Measurements from ENCODE around the gene EGFLAM. TPM values are rescaled to one million over a fixed set of nuclear protein-coding genes. Genes with fewer than 3 reads are reported as not detected.

Gene EGFLAM
- total and polyA plus RNA-seq, 4 donors = 13.1 to 124 (median 34.7) TPM

GRCh38 chr5:38431242-38431853 is 173.0 kb downstream of the EGFLAM start:
- Histone ChIP-seq H3K36me3 (ENCODE audit: control insufficient read depth, insufficient read depth, low read length) (no peaks in the 10 kb centered on the region), H3K4me3 (ENCODE audit: low read depth, low read length) (no peak overlapping the region), H3K4me1 (ENCODE audit: control insufficient read depth, insufficient read depth, low read length) (peaks cover 7% of the 10 kb centered on the region), H3K27me3 (ENCODE audit: control insufficient read depth, insufficient read depth, low read length) (peaks cover 3% of the 10 kb centered on the region), H3K27ac (ENCODE audit: low read depth, low read length) (no peak overlapping the region), H3K9me3 (ENCODE audit: control insufficient read depth, insufficient read depth, low read length) (no peaks in the 10 kb centered on the region)
- DNase-seq (ENCODE audit: low read depth in 4 of 6, low spot score in 6 of 6) = no peak
- no CpG with 5 or more reads among the region's 1 CpG for WGBS (ENCODE audit: insufficient coverage)

GRCh38 chr5:38433160-38433861 is 175.0 kb downstream of the EGFLAM start:
- peaks cover 7% of the 10 kb centered on the region for H3K4me1 ChIP-seq (ENCODE audit: control insufficient read depth, insufficient read depth, low read length)
- peak in 2 of 6 donors; percentile 22 to 79 for DNase-seq (ENCODE audit: low read depth in 4 of 6, low spot score in 6 of 6)
- WGBS (ENCODE audit: insufficient coverage) = 36% methylated on average over 5 of the region's 6 CpGs
- H3K27ac ChIP-seq (ENCODE audit: low read depth, low read length) = peak overlapping the region; percentile 48
- no peak overlapping the region for H3K4me3 ChIP-seq (ENCODE audit: low read depth, low read length)
- H3K36me3 ChIP-seq (ENCODE audit: control insufficient read depth, insufficient read depth, low read length) = no peaks in the 10 kb centered on the region
- H3K9me3 ChIP-seq (ENCODE audit: control insufficient read depth, insufficient read depth, low read length) = no peaks in the 10 kb centered on the region
- peaks cover 3% of the 10 kb centered on the region for H3K27me3 ChIP-seq (ENCODE audit: control insufficient read depth, insufficient read depth, low read length)

GRCh38 chr5:38434966-38435705 is 176.8 kb downstream of the EGFLAM start:
- no peaks in the 10 kb centered on the region for H3K9me3 ChIP-seq (ENCODE audit: control insufficient read depth, insufficient read depth, low read length)
- H3K27me3 ChIP-seq (ENCODE audit: control insufficient read depth, insufficient read depth, low read length) = peaks cover 3% of the 10 kb centered on the region
- no peak overlapping the region for H3K27ac ChIP-seq (ENCODE audit: low read depth, low read length)
- 84% methylated on average over 2 of the region's 7 CpGs for WGBS (ENCODE audit: insufficient coverage)
- no peaks in the 10 kb centered on the region for H3K36me3 ChIP-seq (ENCODE audit: control insufficient read depth, insufficient read depth, low read length)
- peaks cover 7% of the 10 kb centered on the region for H3K4me1 ChIP-seq (ENCODE audit: control insufficient read depth, insufficient read depth, low read length)
- H3K4me3 ChIP-seq (ENCODE audit: low read depth, low read length) = no peak overlapping the region
- no peak for DNase-seq (ENCODE audit: low read depth in 4 of 6, low spot score in 6 of 6)

GRCh38 chr5:38438757-38439156 is 180.4 kb downstream of the EGFLAM start:
- 83% methylated on average over 1 of the region's 1 CpG for WGBS (ENCODE audit: insufficient coverage)
- Histone ChIP-seq H3K27me3 (ENCODE audit: control insufficient read depth, insufficient read depth, low read length) (peaks cover 3% of the 10 kb centered on the region), H3K4me1 (ENCODE audit: control insufficient read depth, insufficient read depth, low read length) (peaks cover 3% of the 10 kb centered on the region), H3K4me3 (ENCODE audit: low read depth, low read length) (no peak overlapping the region), H3K9me3 (ENCODE audit: control insufficient read depth, insufficient read depth, low read length) (no peaks in the 10 kb centered on the region), H3K36me3 (ENCODE audit: control insufficient read depth, insufficient read depth, low read length) (no peaks in the 10 kb centered on the region), H3K27ac (ENCODE audit: low read depth, low read length) (no peak overlapping the region)
- DNase-seq (ENCODE audit: low read depth in 4 of 6, low spot score in 6 of 6) = no peak

GRCh38 chr5:38441453-38442246 is 183.3 kb downstream of the EGFLAM start:
- Histone ChIP-seq H3K36me3 (ENCODE audit: control insufficient read depth, insufficient read depth, low read length) (no peaks in the 10 kb centered on the region), H3K9me3 (ENCODE audit: control insufficient read depth, insufficient read depth, low read length) (no peaks in the 10 kb centered on the region), H3K27ac (ENCODE audit: low read depth, low read length) (no peak overlapping the region), H3K4me3 (ENCODE audit: low read depth, low read length) (no peak overlapping the region), H3K27me3 (ENCODE audit: control insufficient read depth, insufficient read depth, low read length) (peaks cover 2% of the 10 kb centered on the region), H3K4me1 (ENCODE audit: control insufficient read depth, insufficient read depth, low read length) (peaks cover 10% of the 10 kb centered on the region)
- 0% methylated on average over 4 of the region's 9 CpGs for WGBS (ENCODE audit: insufficient coverage)
- peak; percentile 84 to 98 (median 91) for DNase-seq (ENCODE audit: low read depth in 4 of 6, low spot score in 6 of 6)

- Histone ChIP-seq H3K27me3 (ENCODE audit: control insufficient read depth, insufficient read depth, low read length) (peaks cover 2% of the 10 kb centered on the region), H3K36me3 (ENCODE audit: control insufficient read depth, insufficient read depth, low read length) (no peaks in the 10 kb centered on the region), H3K4me3 (ENCODE audit: low read depth, low read length) (no peak overlapping the region), H3K9me3 (ENCODE audit: control insufficient read depth, insufficient read depth, low read length) (no peaks in the 10 kb centered on the region), H3K4me1 (ENCODE audit: control insufficient read depth, insufficient read depth, low read length) (peaks cover 10% of the 10 kb centered on the region), H3K27ac (ENCODE audit: low read depth, low read length) (no peak overlapping the region)
- DNase-seq (ENCODE audit: low read depth in 4 of 6, low spot score in 6 of 6) = no peak
- no CpG with 5 or more reads among the region's 2 CpGs for WGBS (ENCODE audit: insufficient coverage)
Measured at GRCh38 chr5:38442247-38442573, 183.9 kb downstream of the EGFLAM start.

- peaks cover 14% of the 10 kb centered on the region for H3K4me1 ChIP-seq (ENCODE audit: control insufficient read depth, insufficient read depth, low read length)
- WGBS (ENCODE audit: insufficient coverage) = 80% methylated on average over 3 of the region's 7 CpGs
- H3K27me3 ChIP-seq (ENCODE audit: control insufficient read depth, insufficient read depth, low read length) = peaks cover 2% of the 10 kb centered on the region
- no peaks in the 10 kb centered on the region for H3K36me3 ChIP-seq (ENCODE audit: control insufficient read depth, insufficient read depth, low read length)
- DNase-seq (ENCODE audit: low read depth in 4 of 6, low spot score in 6 of 6) = no peak
- no peak overlapping the region for H3K4me3 ChIP-seq (ENCODE audit: low read depth, low read length)
- H3K9me3 ChIP-seq (ENCODE audit: control insufficient read depth, insufficient read depth, low read length) = no peaks in the 10 kb centered on the region
- H3K27ac ChIP-seq (ENCODE audit: low read depth, low read length) = no peak overlapping the region
Measured at GRCh38 chr5:38443390-38443789, 185.0 kb downstream of the EGFLAM start.

- 63% methylated on average over 22 of the region's 24 CpGs for WGBS (ENCODE audit: insufficient coverage)
- H3K27ac ChIP-seq (ENCODE audit: low read depth, low read length) = peak overlapping the region; percentile 80
Measured at GRCh38 chr5:38445374-38446028, 187.1 kb downstream of the EGFLAM start.

GRCh38 chr5:38446029-38446522 is 187.7 kb downstream of the EGFLAM start:
- H3K27ac ChIP-seq (ENCODE audit: low read depth, low read length) = peak overlapping the region; percentile 80

More at GRCh38 chr5:38445374-38446028, 187.1 kb downstream of the EGFLAM start:
- H3K9me3 ChIP-seq (ENCODE audit: control insufficient read depth, insufficient read depth, low read length) = no peaks in the 10 kb centered on the region
- H3K27me3 ChIP-seq (ENCODE audit: control insufficient read depth, insufficient read depth, low read length) = peaks cover 2% of the 10 kb centered on the region
- H3K4me3 ChIP-seq (ENCODE audit: low read depth, low read length) = peak overlapping the region; percentile 38
- H3K4me1 ChIP-seq (ENCODE audit: control insufficient read depth, insufficient read depth, low read length) = peaks cover 17% of the 10 kb centered on the region
- no peaks in the 10 kb centered on the region for H3K36me3 ChIP-seq (ENCODE audit: control insufficient read depth, insufficient read depth, low read length)
- DNase-seq (ENCODE audit: low read depth in 4 of 6, low spot score in 6 of 6) = peak in 2 of 6 donors; percentile 36 to 57

More at GRCh38 chr5:38446029-38446522, 187.7 kb downstream of the EGFLAM start:
- Histone ChIP-seq H3K36me3 (ENCODE audit: control insufficient read depth, insufficient read depth, low read length) (no peaks in the 10 kb centered on the region), H3K4me3 (ENCODE audit: low read depth, low read length) (peak overlapping the region; percentile 38), H3K9me3 (ENCODE audit: control insufficient read depth, insufficient read depth, low read length) (no peaks in the 10 kb centered on the region), H3K4me1 (ENCODE audit: control insufficient read depth, insufficient read depth, low read length) (peaks cover 17% of the 10 kb centered on the region), H3K27me3 (ENCODE audit: control insufficient read depth, insufficient read depth, low read length) (peaks cover 2% of the 10 kb centered on the region)
- DNase-seq (ENCODE audit: low read depth in 4 of 6, low spot score in 6 of 6) = no peak
- 85% methylated on average over 20 of the region's 21 CpGs for WGBS (ENCODE audit: insufficient coverage)
